Neural cell (in vitro differentiated cells): ENCODE results near the gene TCF4. TPM values are rescaled to one million over a fixed set of nuclear protein-coding genes. Genes with fewer than 3 reads are reported as not detected.

Source experiments
- H2AFZ ChIP-seq: fragments of 200-600, 300-800 bp; sonication (generic), shearing (Covaris generic); 2 replicates; pipeline ENCODE4 v1.6.0; 2014; ENCODE audit warnings: low read depth, mild to moderate bottlenecking, antibody characterized with exemption, low read length, moderate library complexity
- H3F3A ChIP-seq: fragments of 200-600 bp; shearing (Covaris generic); 2 replicates; pipeline ENCODE4 v1.6.1; 2016; ENCODE audit warnings: mild to moderate bottlenecking, moderate library complexity, mixed read lengths, antibody characterized with exemption, low read length; ENCODE audit not compliant: insufficient read depth, poor library complexity, severe bottlenecking
- H3K27ac ChIP-seq: fragments of 200-600, 300-800 bp; sonication (generic), shearing (Covaris generic); 2 replicates; pipeline ENCODE4 v1.5.1; 2014; ENCODE audit warnings: mild to moderate bottlenecking, low read length, moderate library complexity
- H3K27me3 ChIP-seq: fragments of 300-800, 200-600 bp; sonication (generic), shearing (Covaris generic); 2 replicates; pipeline ENCODE4 v1.6.0; 2014; ENCODE audit warnings: mild to moderate bottlenecking, low read depth, low read length, moderate library complexity; ENCODE audit not compliant: insufficient read depth
- H3K36me3 ChIP-seq: fragments of 300-800, 200-600 bp; sonication (generic), shearing (Covaris generic); 2 replicates; pipeline ENCODE4 v1.5.1; 2014; ENCODE audit warnings: mild to moderate bottlenecking, antibody characterized with exemption, low read length, moderate library complexity; ENCODE audit not compliant: insufficient read depth
- H3K4me2 ChIP-seq: fragments of 300-800, 200-600 bp; sonication (generic), shearing (Covaris generic); 2 replicates; pipeline ENCODE4 v1.6.0; 2014; ENCODE audit warnings: mild to moderate bottlenecking, low read length
- H3K4me3 ChIP-seq: fragments of 300-800, 200-600 bp; sonication (generic), shearing (Covaris generic); 2 replicates; pipeline ENCODE4 v1.5.1; 2014; ENCODE audit warnings: mild to moderate bottlenecking, low read length, moderate library complexity
- H3K79me2 ChIP-seq: fragments of 200-600 bp; shearing (Covaris generic); replicated peaks from 2 replicates; pipeline ENCODE4 v1.6.0; 2014; ENCODE audit warnings: mild to moderate bottlenecking, low read length, moderate library complexity; ENCODE audit not compliant: insufficient read depth
- H3K9ac ChIP-seq: fragments of 300-800, 200-600 bp; sonication (generic), shearing (Covaris generic); 2 replicates; pipeline ENCODE4 v1.6.1; 2016; ENCODE audit warnings: mild to moderate bottlenecking, low read length, mixed read lengths
- H3K9me2 ChIP-seq: fragments of 200-600 bp; shearing (Covaris generic); 2 replicates; pipeline ENCODE4 v1.6.1; 2016; ENCODE audit warnings: mild to moderate bottlenecking, low read length, mixed read lengths; ENCODE audit not compliant: insufficient read depth
- H3K9me3 ChIP-seq: fragments of 200-600, 300-800 bp; sonication (generic), shearing (Covaris generic); 2 replicates; pipeline ENCODE4 v1.6.1; 2016; ENCODE audit warnings: mild to moderate bottlenecking, mixed run types, low read length, moderate library complexity, mixed read lengths
- H4K20me1 ChIP-seq: fragments of 200-600 bp; shearing (Covaris generic); 2 replicates; pipeline ENCODE4 v1.6.1; 2016; ENCODE audit warnings: mild to moderate bottlenecking, mixed run types; ENCODE audit not compliant: insufficient read depth
- CTCF ChIP-seq: fragments of 450-650 bp; IDR thresholded peaks from 2 replicates; pipeline ENCODE4 v1.5.1; 2014; ENCODE audit warnings: antibody characterized with exemption, mild to moderate bottlenecking, moderate library complexity; ENCODE audit not compliant: poor library complexity, severe bottlenecking
- EP300 ChIP-seq: fragments of 450-650 bp; conservative IDR thresholded peaks from 2 replicates; pipeline ENCODE4 v1.6.1; 2014; ENCODE audit warnings: antibody characterized with exemption, mild to moderate bottlenecking, moderate library complexity; ENCODE audit not compliant: poor library complexity, severe bottlenecking
- EZH2 ChIP-seq: fragments of 200-600, 300-800 bp; shearing (Covaris generic), sonication (generic); IDR thresholded peaks from 2 replicates; pipeline ENCODE4 v1.6.1; 2014; ENCODE audit warnings: antibody characterized with exemption, low read length, borderline replicate concordance, mild to moderate bottlenecking; ENCODE audit not compliant: insufficient read depth, poor library complexity, severe bottlenecking
- MXI1 ChIP-seq: fragments of 450-650 bp; conservative IDR thresholded peaks from 2 replicates; pipeline ENCODE4 v1.6.1; 2014; ENCODE audit warnings: antibody characterized with exemption, mild to moderate bottlenecking; ENCODE audit not compliant: poor library complexity, severe bottlenecking
- POLR2AphosphoS5 ChIP-seq: IDR thresholded peaks from 2 replicates; pipeline ENCODE4 v1.6.1; 2012
- RAD21 ChIP-seq: fragments of 450-650 bp; conservative IDR thresholded peaks from 2 replicates; pipeline ENCODE4 v1.6.1; 2014; ENCODE audit warnings: antibody characterized with exemption, mild to moderate bottlenecking, moderate library complexity
- REST ChIP-seq: IDR thresholded peaks from 2 replicates; pipeline ENCODE4 v1.6.1; 2012; ENCODE audit warnings: borderline replicate concordance
- SMC3 ChIP-seq: fragments of 450-650 bp; conservative IDR thresholded peaks from 2 replicates; pipeline ENCODE4 v1.6.1; 2014; ENCODE audit warnings: antibody characterized with exemption, mild to moderate bottlenecking, moderate library complexity; ENCODE audit not compliant: poor library complexity
- TAF1 ChIP-seq: IDR thresholded peaks from 2 replicates; pipeline ENCODE4 v1.6.1; 2012; ENCODE audit warnings: low read depth
- polyA plus RNA-seq: library from polyadenylated mRNA; depleted of rRNA; stranded (reverse); fragments of >200 nt; gene quantifications from 2 replicates; pipeline ENCODE4 v1.2.3, GENCODE V29; 2014

Gene TCF4
- polyA plus RNA-seq, 1 donor from 2014 or later, result 7.0 TPM

- H4K20me1 ChIP-seq, result no peaks in the 10 kb centered on the region
Observed at GRCh38 chr18:55497825-55498403, 90.1 kb downstream of the TCF4 start.

GRCh38 chr18:55494899-55495298 lies 93.1 kb downstream of the TCF4 start:
- H3K36me3 ChIP-seq, result no peaks in the 10 kb centered on the region
- no peaks in the 10 kb centered on the region for H3K9me3 ChIP-seq
- no peaks in the 10 kb centered on the region for H3K9me2 ChIP-seq
- no peak overlapping the region for H3K9ac ChIP-seq
- H3K4me2 ChIP-seq, result no peak overlapping the region
- no peak overlapping the region for H3K4me3 ChIP-seq
- H3K79me2 ChIP-seq, result peaks cover 11% of the 10 kb centered on the region
- H4K20me1 ChIP-seq, result no peaks in the 10 kb centered on the region
- H3F3A ChIP-seq, result no peaks in the 10 kb centered on the region
- no peak overlapping the region for H3K27ac ChIP-seq
- H2AFZ ChIP-seq, result no peak overlapping the region
- no peaks in the 10 kb centered on the region for H3K27me3 ChIP-seq
- no peak for TF ChIP-seq POLR2AphosphoS5
- TF ChIP-seq CTCF, result no peak
- no peak for TF ChIP-seq SMC3
- no peak for TF ChIP-seq TAF1
- TF ChIP-seq RAD21, result no peak
- no peak for TF ChIP-seq MXI1
- no peak for TF ChIP-seq REST

More at GRCh38 chr18:55497825-55498403, 90.1 kb downstream of the TCF4 start:
- no peak for TF ChIP-seq EP300
- no peak for TF ChIP-seq REST
- TF ChIP-seq TAF1, result no peak
- no peak for TF ChIP-seq CTCF
- no peak for TF ChIP-seq EZH2
- no peak for TF ChIP-seq MXI1
- no peak overlapping the region for H2AFZ ChIP-seq
- no peaks in the 10 kb centered on the region for H3F3A ChIP-seq
- H3K9me3 ChIP-seq, result no peaks in the 10 kb centered on the region
- no peaks in the 10 kb centered on the region for H3K9me2 ChIP-seq
- H3K36me3 ChIP-seq, result no peaks in the 10 kb centered on the region
- no peak overlapping the region for H3K9ac ChIP-seq
- H3K27me3 ChIP-seq, result no peaks in the 10 kb centered on the region
- H3K4me2 ChIP-seq, result no peak overlapping the region
- no peak overlapping the region for H3K4me3 ChIP-seq
- H3K79me2 ChIP-seq, result peaks cover 18% of the 10 kb centered on the region
- no peak overlapping the region for H3K27ac ChIP-seq
